Thymus (tissue), 11 donors: Measurements from ENCODE around the gene LCN12. TPM values are rescaled to one million over a fixed set of nuclear protein-coding genes. Genes with fewer than 3 reads are reported as not detected.

Source experiments
- DNase-seq, 9 donors: peaks; one replicate each; pipeline ENCODE4 v3.0.0-alpha.2; 2013; ENCODE audit warnings: low spot score in 9 of 9, low read depth in 6 of 9, missing footprints in 1 of 9
- H3K27ac ChIP-seq, 2 donors: one replicate each; pipeline ENCODE4 v1.5.1; 2013; ENCODE audit warnings: control low read depth in 1 of 2, low read depth in 1 of 2, low read length in 1 of 2, mild to moderate bottlenecking in 1 of 2, moderate library complexity in 1 of 2
- H3K27me3 ChIP-seq, 2 donors: one replicate each; pipeline ENCODE4 v1.5.1; 2013; ENCODE audit warnings: low read length in 1 of 2; ENCODE audit not compliant: control insufficient read depth in 2 of 2, insufficient read depth in 1 of 2
- H3K36me3 ChIP-seq, 2 donors: one replicate each; pipeline ENCODE4 v1.5.1; 2013; ENCODE audit warnings: low read length in 1 of 2, mild to moderate bottlenecking in 1 of 2, moderate library complexity in 1 of 2; ENCODE audit not compliant: control insufficient read depth in 2 of 2, insufficient read depth in 2 of 2
- H3K4me1 ChIP-seq, 2 donors: one replicate each; pipeline ENCODE4 v1.5.1; 2013; ENCODE audit warnings: low read length in 2 of 2; ENCODE audit not compliant: control insufficient read depth in 2 of 2, insufficient read depth in 2 of 2
- H3K4me3 ChIP-seq, 2 donors: one replicate each; pipeline ENCODE4 v1.5.1; 2013; ENCODE audit warnings: low read length in 2 of 2, control low read depth in 1 of 2, mild to moderate bottlenecking in 1 of 2
- H3K9me3 ChIP-seq, 2 donors: one replicate each; pipeline ENCODE4 v1.5.1; 2013; ENCODE audit warnings: low read length in 1 of 2, mild to moderate bottlenecking in 1 of 2; ENCODE audit not compliant: control insufficient read depth in 2 of 2, insufficient read depth in 1 of 2
- WGBS: extraction: QIAGEN DNeasy Blood & Tissue Kit; methylation state at CpG from one replicate; pipeline ENCODE4 v1.1.7; 2013; 5-methylcytosine and 5-hydroxymethylcytosine counted together
- polyA plus RNA-seq: library from polyadenylated mRNA; stranded (reverse); fragments of 200-250 nt; gene quantifications from one replicate; pipeline ENCODE4 v1.2.3, GENCODE V29; 2013
- total RNA-seq: library from RNA; stranded (reverse); fragments of 120-200 nt; gene quantifications from one replicate; pipeline ENCODE4 v1.2.4, GENCODE V29; 2013
- donor health status: healthy.

LCN12 gene
- total and polyA plus RNA-seq, 2 donors = 4.2 to 14.4 TPM

GRCh38 chr9:136942112-136942880 is 9.8 kb upstream of the LCN12 start:
- Histone ChIP-seq H3K36me3 (peaks cover 45 to 46% of the 10 kb centered on the region in 2 donors), H3K27me3 (no peaks in the 10 kb centered on the region), H3K27ac (peak overlapping the region in 1 of 2 donors; percentile 33), H3K4me3 (peak overlapping the region in 1 of 2 donors; percentile 97), H3K9me3 (peaks cover 1 to 4% of the 10 kb centered on the region in 2 donors), H3K4me1 (peaks cover 15 to 20% of the 10 kb centered on the region in 2 donors)
- WGBS = 97% methylated on average over 60 of the region's 60 CpGs
- DNase-seq = no peak

- no peak for DNase-seq
- Histone ChIP-seq H3K27ac (no peak overlapping the region), H3K9me3 (peaks cover 0 to 1% of the 10 kb centered on the region in 2 donors), H3K36me3 (peaks cover 40 to 45% of the 10 kb centered on the region in 2 donors), H3K4me3 (peak overlapping the region; percentile 79 to 97), H3K4me1 (peaks cover 17 to 25% of the 10 kb centered on the region in 2 donors), H3K27me3 (no peaks in the 10 kb centered on the region)
- 98% methylated on average over 16 of the region's 16 CpGs for WGBS
These were observed 9.2 kb upstream of the LCN12 start for GRCh38 chr9:136942881-136943230.

- WGBS = 31% methylated on average over 61 of the region's 61 CpGs
- H3K4me3 ChIP-seq = peak overlapping the region; percentile 79 to 97
- H3K27ac ChIP-seq = peak overlapping the region; percentile 50 to 87
- H3K9me3 ChIP-seq = peaks cover 0 to 1% of the 10 kb centered on the region in 2 donors
- peaks cover 38 to 43% of the 10 kb centered on the region in 2 donors for H3K36me3 ChIP-seq
- peaks cover 17 to 28% of the 10 kb centered on the region in 2 donors for H3K4me1 ChIP-seq
- DNase-seq = peak in 1 of 9 donors; percentile 38
- no peaks in the 10 kb centered on the region for H3K27me3 ChIP-seq
These were observed 8.5 kb upstream of the LCN12 start for GRCh38 chr9:136943291-136944211.

GRCh38 chr9:136944212-136944518 is 7.9 kb upstream of the LCN12 start:
- under 1% methylated on average over 45 of the region's 45 CpGs for WGBS
- H3K9me3 ChIP-seq = peaks cover 0 to 1% of the 10 kb centered on the region in 2 donors
- peak overlapping the region in 1 of 2 donors; percentile 87 for H3K27ac ChIP-seq
- no peaks in the 10 kb centered on the region for H3K27me3 ChIP-seq
- no peak for DNase-seq
- peaks cover 35 to 43% of the 10 kb centered on the region in 2 donors for H3K36me3 ChIP-seq
- H3K4me3 ChIP-seq = peak overlapping the region; percentile 79 to 97
- peaks cover 18 to 31% of the 10 kb centered on the region in 2 donors for H3K4me1 ChIP-seq

GRCh38 chr9:136944519-136945332 is 7.3 kb upstream of the LCN12 start, which contains the start of the genes C8G and FBXW5:
Gene C8G (plus strand): TSS chr9:136945243. CDS start chr9:136945321, 78 bp downstream.
Gene FBXW5 (minus strand): TSS chr9:136944738. CDS start chr9:136944083, 655 bp downstream.
- peaks cover 20 to 35% of the 10 kb centered on the region in 2 donors for H3K4me1 ChIP-seq
- H3K4me3 ChIP-seq = peak within 1 kb of the TSS; percentile 79 to 97
- H3K27me3 ChIP-seq = no peaks in the 10 kb centered on the region
- DNase-seq = peak; percentile 72 to 98 (median 91)
- H3K9me3 ChIP-seq = peaks cover 0 to 1% of the 10 kb centered on the region in 2 donors
- H3K27ac ChIP-seq = peak within 1 kb of the TSS; percentile 50 to 87
- peaks cover 31 to 37% of the 10 kb centered on the region in 2 donors for H3K36me3 ChIP-seq
- 6% methylated on average over 74 of the region's 74 CpGs for WGBS

GRCh38 chr9:136945333-136946227 is 6.5 kb upstream of the LCN12 start:
- no peak for DNase-seq
- WGBS = 95% methylated on average over 30 of the region's 30 CpGs
- H3K9me3 ChIP-seq = peaks cover 0 to 1% of the 10 kb centered on the region in 2 donors
- peaks cover 22 to 29% of the 10 kb centered on the region in 2 donors for H3K36me3 ChIP-seq
- peaks cover 21 to 40% of the 10 kb centered on the region in 2 donors for H3K4me1 ChIP-seq
- no peak overlapping the region for H3K27ac ChIP-seq
- H3K4me3 ChIP-seq = peak overlapping the region in 1 of 2 donors; percentile 6
- H3K27me3 ChIP-seq = no peaks in the 10 kb centered on the region

GRCh38 chr9:136946228-136947027 is 5.6 kb upstream of the LCN12 start:
- DNase-seq = no peak
- Histone ChIP-seq H3K36me3 (peaks cover 15 to 20% of the 10 kb centered on the region in 2 donors), H3K4me3 (no peak overlapping the region), H3K9me3 (peaks cover 0 to 1% of the 10 kb centered on the region in 2 donors), H3K27ac (no peak overlapping the region), H3K4me1 (peaks cover 22 to 48% of the 10 kb centered on the region in 2 donors), H3K27me3 (no peaks in the 10 kb centered on the region)
- WGBS = 92% methylated on average over 27 of the region's 27 CpGs
